ENCODE measurements around the gene PLA2G4E. TPM values are rescaled to one million over a fixed set of nuclear protein-coding genes. Genes with fewer than 3 reads are reported as not detected.

PLA2G4E gene
- total RNA-seq, 4 donors from 2014 or later = not detected

DNA sequence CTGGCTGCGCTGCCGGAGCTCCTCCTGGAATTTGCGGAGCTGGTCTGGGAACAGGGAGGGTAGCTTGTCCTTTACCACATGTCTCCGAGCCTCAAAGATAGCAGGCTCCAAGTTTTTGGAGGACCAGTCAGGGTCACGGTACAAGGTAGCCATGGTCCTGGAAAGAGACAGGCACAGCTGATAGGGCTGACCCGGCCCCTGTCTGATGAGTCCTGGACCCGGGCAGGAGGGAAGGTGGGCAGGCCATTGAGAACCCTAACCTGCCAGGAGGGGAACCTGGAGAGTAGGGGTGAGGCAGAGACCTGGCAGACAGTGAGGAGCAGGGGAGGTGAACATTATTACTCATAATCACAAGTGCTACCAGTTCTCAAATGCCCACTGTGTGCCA, 28.0 kb downstream of the PLA2G4E start:
- no peak overlapping the region for H3K27ac ChIP-seq
- no peaks in the 10 kb centered on the region for H3K9me3 ChIP-seq
- no peak overlapping the region for H3K4me3 ChIP-seq
- DNase-seq (ENCODE audit: low spot score in 2 of 2) = no peak
- WGBS, 2 donors = 83 to 85% methylated on average over 7 of the region's 7 CpGs
- H3K36me3 ChIP-seq = no peaks in the 10 kb centered on the region
- TF ChIP-seq POLR2A (IDR thresholded peaks at IDR 0.05) (no peak), EP300 (IDR thresholded peaks at IDR 0.05) (no peak)
- TF ChIP-seq, protein P1, sequence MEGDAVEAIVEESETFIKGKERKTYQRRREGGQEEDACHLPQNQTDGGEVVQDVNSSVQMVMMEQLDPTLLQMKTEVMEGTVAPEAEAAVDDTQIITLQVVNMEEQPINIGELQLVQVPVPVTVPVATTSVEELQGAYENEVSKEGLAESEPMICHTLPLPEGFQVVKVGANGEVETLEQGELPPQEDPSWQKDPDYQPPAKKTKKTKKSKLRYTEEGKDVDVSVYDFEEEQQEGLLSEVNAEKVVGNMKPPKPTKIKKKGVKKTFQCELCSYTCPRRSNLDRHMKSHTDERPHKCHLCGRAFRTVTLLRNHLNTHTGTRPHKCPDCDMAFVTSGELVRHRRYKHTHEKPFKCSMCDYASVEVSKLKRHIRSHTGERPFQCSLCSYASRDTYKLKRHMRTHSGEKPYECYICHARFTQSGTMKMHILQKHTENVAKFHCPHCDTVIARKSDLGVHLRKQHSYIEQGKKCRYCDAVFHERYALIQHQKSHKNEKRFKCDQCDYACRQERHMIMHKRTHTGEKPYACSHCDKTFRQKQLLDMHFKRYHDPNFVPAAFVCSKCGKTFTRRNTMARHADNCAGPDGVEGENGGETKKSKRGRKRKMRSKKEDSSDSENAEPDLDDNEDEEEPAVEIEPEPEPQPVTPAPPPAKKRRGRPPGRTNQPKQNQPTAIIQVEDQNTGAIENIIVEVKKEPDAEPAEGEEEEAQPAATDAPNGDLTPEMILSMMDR (IDR thresholded peaks at IDR 0.05) = no peak
- peaks cover 0 to 5% of the 10 kb centered on the region in 2 donors for H3K27me3 ChIP-seq
- peaks cover 0 to 3% (median 0%) of the 10 kb centered on the region in 4 donors for H3K4me1 ChIP-seq

DNA sequence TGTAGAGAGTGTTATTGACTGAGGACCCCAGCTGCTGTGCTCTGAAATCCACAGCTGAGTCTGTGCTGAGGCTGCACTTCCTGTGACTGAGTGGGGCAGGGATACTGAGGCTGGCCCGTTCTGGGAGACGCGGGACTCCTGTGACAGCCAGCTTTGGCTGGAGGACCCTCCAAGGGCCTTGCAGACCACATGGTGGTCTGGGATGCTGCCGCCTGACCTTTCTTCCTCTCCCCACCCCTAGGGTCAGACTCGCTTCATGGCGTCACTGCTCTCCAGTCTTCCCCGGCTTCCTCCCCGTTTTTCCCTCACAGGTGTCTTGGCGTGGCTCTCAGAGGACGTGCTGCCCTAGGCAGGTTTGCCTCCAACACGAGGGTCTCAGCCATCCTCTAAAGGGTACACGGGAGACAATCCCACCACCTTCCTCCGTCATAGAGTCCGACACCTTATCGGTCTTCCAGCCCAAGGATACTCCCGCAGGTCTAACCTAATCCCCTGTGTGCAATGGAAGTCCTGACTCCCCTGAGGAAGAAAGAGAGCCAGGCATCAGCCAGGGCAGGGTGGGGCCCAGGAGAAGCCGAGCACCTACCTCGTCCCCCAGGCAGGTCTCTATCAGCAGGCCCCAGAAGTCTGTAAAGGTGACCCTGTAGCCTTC, 28.6 kb downstream of the PLA2G4E start:
- peaks cover 0 to 3% (median 0%) of the 10 kb centered on the region in 4 donors for H3K4me1 ChIP-seq
- no peak overlapping the region for H3K4me3 ChIP-seq
- H3K36me3 ChIP-seq = no peaks in the 10 kb centered on the region
- H3K27me3 ChIP-seq = peaks cover 0 to 5% of the 10 kb centered on the region in 2 donors
- no peak for DNase-seq (ENCODE audit: low spot score in 2 of 2)
- WGBS, 2 donors = 92 to 94% methylated on average over 17 to 18 of the region's 18 CpGs
- TF ChIP-seq, protein P1 (IDR thresholded peaks at IDR 0.05) = no peak
- TF ChIP-seq POLR2A (IDR thresholded peaks at IDR 0.05) (no peak), EP300 (IDR thresholded peaks at IDR 0.05) (no peak)
- H3K27ac ChIP-seq = no peak overlapping the region
- no peaks in the 10 kb centered on the region for H3K9me3 ChIP-seq

DNA sequence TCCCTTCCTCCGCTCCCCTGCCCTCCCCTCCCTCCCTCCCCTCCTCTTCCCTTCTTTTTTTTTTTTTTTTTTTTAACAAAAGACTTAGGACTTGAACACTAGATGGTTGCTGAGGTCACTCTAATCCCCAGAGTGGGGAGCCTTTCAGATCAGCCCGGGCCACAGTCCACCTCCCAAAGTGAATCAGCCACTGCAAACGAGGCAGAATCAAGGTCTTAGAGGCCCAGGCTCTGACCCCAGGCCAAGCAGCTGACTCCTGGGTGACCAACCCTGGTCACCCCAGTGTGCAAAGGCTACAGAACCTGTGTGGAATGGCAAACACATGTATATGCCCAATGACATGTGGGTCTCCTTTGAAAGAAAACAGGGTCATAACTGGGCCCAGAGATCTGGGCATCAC, 30.2 kb downstream of the PLA2G4E start:
- TF ChIP-seq, protein P1 (IDR thresholded peaks at IDR 0.05) = no peak
- TF ChIP-seq POLR2A (IDR thresholded peaks at IDR 0.05) (no peak), EP300 (IDR thresholded peaks at IDR 0.05) (no peak)
- 54 to 59% methylated on average over 3 of the region's 3 CpGs for WGBS, 2 donors
- Histone ChIP-seq H3K9me3 (no peaks in the 10 kb centered on the region), H3K27ac (no peak overlapping the region), H3K36me3 (no peaks in the 10 kb centered on the region), H3K4me3 (no peak overlapping the region), H3K4me1 (peaks cover 0 to 3% (median 0%) of the 10 kb centered on the region in 4 donors), H3K27me3 (peaks cover 0 to 5% of the 10 kb centered on the region in 2 donors)
- DNase-seq (ENCODE audit: low spot score in 2 of 2) = no peak

DNA sequence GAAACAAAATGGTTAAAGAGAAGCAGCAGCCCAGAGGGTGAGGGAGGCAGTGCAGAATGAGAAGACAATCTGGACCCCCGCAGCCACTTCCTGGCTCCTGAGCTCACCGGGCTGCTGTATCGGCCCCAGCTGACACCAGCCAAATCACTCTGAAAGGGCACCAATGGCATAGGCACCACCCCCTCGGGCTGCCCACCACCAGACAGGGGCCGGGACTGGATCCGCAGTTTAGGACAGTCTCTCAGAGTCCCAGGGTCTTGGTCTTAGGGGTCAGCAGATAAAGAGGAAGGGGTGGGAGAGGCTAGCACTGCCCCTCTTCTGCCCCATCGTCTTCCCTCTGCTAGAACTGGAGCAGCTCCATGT, 30.6 kb downstream of the PLA2G4E start:
- no peak for DNase-seq (ENCODE audit: low spot score in 2 of 2)

More for the DNA sequence above, 30.6 kb downstream of the PLA2G4E start:
- TF ChIP-seq EP300 (IDR thresholded peaks at IDR 0.05) (no peak), POLR2A (IDR thresholded peaks at IDR 0.05) (no peak)
- TF ChIP-seq, protein P1 (IDR thresholded peaks at IDR 0.05) = no peak
- WGBS, 2 donors = 54 to 56% methylated on average over 7 of the region's 7 CpGs
- H3K9me3 ChIP-seq = no peaks in the 10 kb centered on the region
- no peak overlapping the region for H3K27ac ChIP-seq
- peaks cover 0 to 3% (median 0%) of the 10 kb centered on the region in 4 donors for H3K4me1 ChIP-seq
- peaks cover 0 to 5% of the 10 kb centered on the region in 2 donors for H3K27me3 ChIP-seq
- no peak overlapping the region for H3K4me3 ChIP-seq
- no peaks in the 10 kb centered on the region for H3K36me3 ChIP-seq
